Gastrocnemius medialis (tissue), 4 donors: ENCODE data around the gene CYBA. TPM values are rescaled to one million over a fixed set of nuclear protein-coding genes. Genes with fewer than 3 reads are reported as not detected.
A peak's percentile ranks its signal among the peaks of the same experiment; 100 is the strongest.

Experiments
- ATAC-seq, 2 donors: fragments of 150-250 bp; one replicate each; pipeline ENCODE4 v1.9.1; 2016
- DNase-seq, 2 donors: peaks; one replicate each; pipeline ENCODE4 v3.0.0-alpha.2; 2019
- H3K27ac ChIP-seq, 4 donors: fragments of 200-600 bp; sonication (generic); 1 replicate in 1 of 4; 2 replicates in 3 of 4; pipeline ENCODE4 v1.5.1; 2016 to 2018; ENCODE audit warnings: mild to moderate bottlenecking in 2 of 4, moderate library complexity in 1 of 4
- H3K27me3 ChIP-seq, 3 donors: fragments of 200-600 bp; sonication (generic) in 2 of 3; 1 replicate in 1 of 3; 2 replicates in 2 of 3; pipeline versions ENCODE4 v1.5.1 to v1.6.0; 2016 to 2019; ENCODE audit warnings: mild to moderate bottlenecking in 1 of 3, moderate library complexity in 1 of 3
- H3K36me3 ChIP-seq, 2 donors: fragments of 200-600 bp; sonication (generic) in 1 of 2; one replicate each; pipeline ENCODE4 v1.5.1; 2017 to 2018
- H3K4me1 ChIP-seq, 2 donors: fragments of 200-600 bp; sonication (generic) in 1 of 2; one replicate each; pipeline ENCODE4 v1.5.1; 2016 to 2017; ENCODE audit warnings: mild to moderate bottlenecking in 2 of 2
- H3K4me3 ChIP-seq, 4 donors: fragments of 200-600 bp; sonication (generic) in 3 of 4; 1 replicate in 1 of 4; 2 replicates in 3 of 4; pipeline ENCODE4 v1.5.1; 2016 to 2019; ENCODE audit warnings: mild to moderate bottlenecking in 2 of 4
- H3K9me3 ChIP-seq, 3 donors: fragments of 200-600 bp; sonication (generic) in 2 of 3; 1 replicate in 1 of 3; 2 replicates in 2 of 3; pipeline ENCODE4 v1.5.1; 2016 to 2019
- POLR2A ChIP-seq, 2 donors: fragments of 450-650 bp; IDR thresholded peaks; one replicate each; pipeline ENCODE4 v1.6.1; 2017; ENCODE audit warnings: antibody characterized with exemption in 2 of 2, mild to moderate bottlenecking in 2 of 2, moderate library complexity in 2 of 2
- in situ Hi-C, 4 donors: fragments of 200-750 bp; cut with MboI; loops; one replicate each; pipeline versions ENCODE4 v1.15.0 to v1.8.0; 2017; ENCODE audit warnings: low sequenced_read_pairs in 4 of 4
- intact Hi-C: fragments of 100-400 bp; cut with DNase I; formaldehyde crosslinking; loops from one replicate; pipeline ENCODE4 v1.15.1; 2023; ENCODE audit warnings: low total_unique reads
- total RNA-seq, 4 donors: library from RNA; depleted of rRNA; stranded (reverse); fragments of >200 nt; gene quantifications; one replicate each; pipeline versions ENCODE4 v1.1.0 to v1.2.3, GENCODE V29; 2016
- TF ChIP-seq, protein P1 (sequence below), 5 experiments: fragments of 450-650 bp in 3 of 5; fragments of 200-600 bp in 2 of 5; sonication (generic) in 2 of 5; IDR thresholded peaks in 4 of 5; conservative IDR thresholded peaks in 1 of 5; 1 replicate in 4 of 5; 2 replicates in 1 of 5; pipeline ENCODE4 v1.5.1; 2016 to 2019; ENCODE audit warnings: antibody characterized with exemption in 5 of 5, mild to moderate bottlenecking in 3 of 5, moderate library complexity in 3 of 5

The CYBA gene
- total RNA-seq, 4 donors from 2014 or later: 5.1 to 33.2 (median 28.7) TPM

GRCh38 chr16:88653101-88653500 is 2.2 kb upstream of the CYBA start:
- in situ Hi-C loops: no loop called here
- peaks cover 0 to 29% of the 10 kb centered on the region in 2 donors for H3K36me3 ChIP-seq
- intact Hi-C loops: no loop called here

DNA sequence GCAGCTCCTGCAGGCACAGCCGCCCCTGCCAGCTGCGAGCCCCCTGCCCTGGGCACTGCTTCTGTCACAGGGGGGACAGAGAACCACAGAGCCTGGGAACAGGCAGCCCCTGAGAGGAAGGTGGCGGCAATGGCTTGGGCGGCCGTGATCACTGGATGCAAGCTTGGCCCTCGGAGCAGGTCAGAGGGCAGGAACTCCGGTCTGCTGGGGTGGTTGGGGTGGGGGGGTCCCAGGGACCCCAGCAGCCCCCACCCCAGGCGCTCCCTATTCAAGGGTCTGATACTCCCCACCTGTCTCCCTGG is 1.9 kb upstream of the CYBA start:
- peaks cover 8 to 9% of the 10 kb centered on the region in 2 donors for H3K4me1 ChIP-seq
- in situ Hi-C loops (no loop called here), intact Hi-C loops (no loop called here)
- TF ChIP-seq, protein P1, sequence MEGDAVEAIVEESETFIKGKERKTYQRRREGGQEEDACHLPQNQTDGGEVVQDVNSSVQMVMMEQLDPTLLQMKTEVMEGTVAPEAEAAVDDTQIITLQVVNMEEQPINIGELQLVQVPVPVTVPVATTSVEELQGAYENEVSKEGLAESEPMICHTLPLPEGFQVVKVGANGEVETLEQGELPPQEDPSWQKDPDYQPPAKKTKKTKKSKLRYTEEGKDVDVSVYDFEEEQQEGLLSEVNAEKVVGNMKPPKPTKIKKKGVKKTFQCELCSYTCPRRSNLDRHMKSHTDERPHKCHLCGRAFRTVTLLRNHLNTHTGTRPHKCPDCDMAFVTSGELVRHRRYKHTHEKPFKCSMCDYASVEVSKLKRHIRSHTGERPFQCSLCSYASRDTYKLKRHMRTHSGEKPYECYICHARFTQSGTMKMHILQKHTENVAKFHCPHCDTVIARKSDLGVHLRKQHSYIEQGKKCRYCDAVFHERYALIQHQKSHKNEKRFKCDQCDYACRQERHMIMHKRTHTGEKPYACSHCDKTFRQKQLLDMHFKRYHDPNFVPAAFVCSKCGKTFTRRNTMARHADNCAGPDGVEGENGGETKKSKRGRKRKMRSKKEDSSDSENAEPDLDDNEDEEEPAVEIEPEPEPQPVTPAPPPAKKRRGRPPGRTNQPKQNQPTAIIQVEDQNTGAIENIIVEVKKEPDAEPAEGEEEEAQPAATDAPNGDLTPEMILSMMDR (IDR thresholded peaks at IDR 0.05 in 4 of 5, conservative IDR thresholded peaks at IDR 0.05 in 1 of 5): no peak
- TF ChIP-seq POLR2A (IDR thresholded peaks at IDR 0.05): no peak
- H3K36me3 ChIP-seq: peaks cover 0 to 29% of the 10 kb centered on the region in 2 donors
- no peaks in the 10 kb centered on the region for H3K9me3 ChIP-seq
- DNase-seq (no peak), ATAC-seq (no peak)
- H3K27me3 ChIP-seq: no peaks in the 10 kb centered on the region
- H3K4me3 ChIP-seq: no peak overlapping the region
- no peak overlapping the region for H3K27ac ChIP-seq

More at GRCh38 chr16:88653101-88653500, 2.2 kb upstream of the CYBA start:
- Histone ChIP-seq H3K4me3 (no peak overlapping the region), H3K27ac (no peak overlapping the region), H3K27me3 (no peaks in the 10 kb centered on the region), H3K9me3 (no peaks in the 10 kb centered on the region), H3K4me1 (peaks cover 8 to 9% of the 10 kb centered on the region in 2 donors)
- ATAC-seq: no peak
- DNase-seq: no peak
- TF ChIP-seq, protein P1 (IDR thresholded peaks at IDR 0.05 in 4 of 5, conservative IDR thresholded peaks at IDR 0.05 in 1 of 5): no peak
- no peak for TF ChIP-seq POLR2A (IDR thresholded peaks at IDR 0.05)

DNA sequence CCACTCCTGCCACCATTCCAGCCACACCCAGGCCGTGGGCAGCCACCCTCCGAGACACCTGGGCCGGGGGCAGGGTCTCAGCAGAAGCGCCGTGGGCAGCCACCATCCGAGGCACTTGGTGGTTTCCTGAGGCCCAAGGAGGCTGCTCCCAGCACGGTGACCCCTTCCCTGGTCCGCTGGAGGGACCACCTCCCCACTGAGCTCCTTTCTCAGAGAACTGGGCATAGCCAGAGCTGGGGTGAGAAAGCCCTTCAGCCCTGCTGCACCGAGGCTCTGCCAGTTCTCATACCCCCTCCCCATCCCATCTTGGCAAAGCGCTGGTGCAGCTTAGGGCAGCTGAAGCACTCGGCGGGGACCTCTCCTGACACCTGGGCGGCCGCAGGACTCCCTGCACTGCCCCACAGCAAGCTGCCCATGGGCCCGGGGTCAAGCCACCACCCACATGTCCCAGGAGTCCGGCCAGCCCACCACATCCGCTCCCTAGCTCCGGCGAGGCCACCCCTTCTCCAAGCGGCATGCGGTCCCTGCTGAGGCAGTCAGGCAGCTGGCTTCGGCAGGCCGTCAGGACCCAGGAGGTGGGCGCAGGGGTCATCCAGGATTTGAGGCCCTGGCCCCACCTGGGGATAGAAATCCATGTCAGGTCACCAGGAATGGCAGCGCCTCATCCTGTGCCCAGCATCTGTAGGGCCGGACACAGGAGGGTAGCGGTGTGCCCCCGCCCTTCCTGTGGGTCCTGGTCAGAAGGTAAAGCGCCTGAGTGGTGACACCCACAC is 1.3 kb upstream of the CYBA start:
- Histone ChIP-seq H3K27ac (peak overlapping the region in 2 of 4 donors; percentile 43 to 59), H3K4me3 (no peak overlapping the region), H3K27me3 (no peaks in the 10 kb centered on the region), H3K36me3 (peaks cover 0 to 29% of the 10 kb centered on the region in 2 donors), H3K4me1 (peaks cover 8 to 9% of the 10 kb centered on the region in 2 donors), H3K9me3 (no peaks in the 10 kb centered on the region)
- DNase-seq: no peak
- intact Hi-C loops: no loop called here
- ATAC-seq: no peak
- TF ChIP-seq POLR2A (IDR thresholded peaks at IDR 0.05): no peak
- TF ChIP-seq, protein P1 (IDR thresholded peaks at IDR 0.05 in 4 of 5, conservative IDR thresholded peaks at IDR 0.05 in 1 of 5): no peak
- in situ Hi-C loops: no loop called here

GRCh38 chr16:88651276-88651988 is 579 bp upstream of the CYBA start:
- Histone ChIP-seq H3K4me3 (peak overlapping the region; percentile 50 to 64 (median 61)), H3K9me3 (no peaks in the 10 kb centered on the region), H3K4me1 (peaks cover 8 to 9% of the 10 kb centered on the region in 2 donors), H3K27ac (peak overlapping the region; percentile 7 to 64 (median 56)), H3K36me3 (peaks cover 0 to 29% of the 10 kb centered on the region in 2 donors), H3K27me3 (no peaks in the 10 kb centered on the region)
- ATAC-seq (peak; percentile 32 to 59), DNase-seq (peak in 1 of 2 donors; percentile 45)
- TF ChIP-seq, protein P1 (IDR thresholded peaks at IDR 0.05 in 4 of 5, conservative IDR thresholded peaks at IDR 0.05 in 1 of 5): no peak
- TF ChIP-seq POLR2A (IDR thresholded peaks at IDR 0.05): no peak
- intact Hi-C loops (no loop called here), in situ Hi-C loops (no loop called here)
